Activated T-cell treated with anti-CD3 and anti-CD28 coated beads, Interleukin-2, amount 50 U/mL, for 48 hours (primary cell): ENCODE measurements around the gene LDLRAD2.
"Not testable (repeated sequence)": the region's sequence is repeated elsewhere in the genome, so short reads cannot be mapped to it uniquely, and the experiment has no call there.

Experiments used
- DNase-seq, 2 experiments: peaks; one replicate each; pipeline ENCODE4 v3.0.0-alpha.2; 2020

LDLRAD2 gene, protein sequence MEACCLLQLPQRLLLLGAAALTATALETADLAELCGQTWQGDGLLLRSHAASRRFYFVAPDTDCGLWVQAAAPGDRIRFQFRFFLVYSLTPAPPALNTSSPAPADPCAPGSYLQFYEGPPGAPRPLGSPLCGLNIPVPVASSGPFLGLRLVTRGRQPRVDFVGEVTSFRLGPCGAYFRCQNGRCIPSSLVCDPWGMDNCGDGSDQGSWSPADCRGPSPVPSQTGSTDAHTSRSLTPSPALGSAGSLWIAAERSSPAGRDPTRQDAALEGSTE

DNA sequence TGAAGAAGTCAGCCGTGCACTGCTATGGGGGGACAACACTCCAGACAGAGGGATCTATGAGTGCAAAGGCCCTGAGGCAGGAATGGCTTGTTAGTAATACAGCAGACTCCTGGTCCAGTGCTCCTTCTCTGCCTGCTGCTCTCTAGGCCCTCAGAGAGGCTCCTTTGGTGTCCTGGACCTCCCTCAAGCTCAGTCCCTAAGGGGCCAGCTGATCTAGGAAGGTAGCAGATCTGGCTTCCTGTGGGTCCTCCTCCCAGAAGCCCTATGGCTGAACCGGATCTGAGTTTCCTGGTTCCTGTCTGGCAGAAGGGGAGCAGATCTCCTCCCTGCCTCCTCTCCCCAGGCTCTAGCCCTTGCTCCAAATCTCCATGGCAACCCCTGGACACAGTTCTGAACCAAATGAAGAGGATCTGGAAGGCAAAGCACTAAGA is at the start of gene LDLRAD2:
Gene LDLRAD2, plus strand, starts transcription at position 391 of the 431 bp plus-strand sequence. CDS start 187 bp downstream, outside the sequence.
- no peak for DNase-seq

GRCh38 chr1:21763236-21763635 is 48.8 kb upstream of the LDLRAD2 start:
- no peak for DNase-seq

- DNase-seq = no peak
Measured at GRCh38 chr1:21763694-21764419, 48.2 kb upstream of the LDLRAD2 start.

- DNase-seq = peak; percentile 30 to 45
Measured at GRCh38 chr1:21764615-21765423, 47.2 kb upstream of the LDLRAD2 start.

DNA sequence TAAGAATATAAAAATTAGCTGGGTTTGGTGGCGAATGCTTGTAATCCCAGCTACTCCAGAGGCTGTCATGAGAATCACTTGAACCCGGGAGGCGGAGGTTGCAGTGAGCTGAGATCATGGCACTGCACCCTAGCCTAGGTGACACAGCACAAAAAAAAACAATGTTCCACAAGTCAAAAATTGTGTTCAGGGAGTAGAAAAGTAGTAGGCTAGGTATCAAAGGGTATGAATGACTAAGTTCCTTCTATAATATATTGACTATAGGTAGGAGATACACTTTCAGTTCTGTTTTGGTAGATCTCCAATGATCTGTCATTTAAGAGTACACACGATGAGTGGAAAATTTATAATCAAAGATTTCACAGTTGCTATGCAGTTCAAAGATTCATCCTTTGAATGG is 45.9 kb upstream of the LDLRAD2 start:
- DNase-seq = peak; percentile 20 to 25

- peak; percentile 9 to 10 for DNase-seq
Measured at GRCh38 chr1:21767106-21767505, 45.0 kb upstream of the LDLRAD2 start.

GRCh38 chr1:21770201-21770600 is 41.9 kb upstream of the LDLRAD2 start:
- DNase-seq = no peak

- peak in 1 of 2 experiments; percentile 8 for DNase-seq
Measured at GRCh38 chr1:21770602-21771001, 41.5 kb upstream of the LDLRAD2 start.

DNA sequence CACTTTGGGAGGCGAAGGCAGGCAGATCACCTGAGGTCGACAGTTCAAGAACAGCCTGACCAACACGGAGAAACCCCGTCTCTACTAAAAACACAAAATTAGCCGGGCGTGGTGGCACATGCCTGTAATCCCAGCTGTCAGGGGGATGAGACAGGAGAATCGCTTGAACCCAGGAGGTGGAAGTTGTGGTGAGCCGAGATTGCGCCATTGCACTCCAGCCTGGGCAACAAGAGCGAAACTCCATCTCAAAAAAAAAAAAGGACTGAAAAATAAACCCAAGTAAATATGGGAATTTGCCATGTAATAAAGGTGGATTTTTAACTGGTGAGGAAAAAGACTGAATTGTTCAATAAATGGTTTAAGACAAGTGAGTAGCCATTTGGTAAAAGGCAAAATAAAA is 40.4 kb upstream of the LDLRAD2 start:
- not testable (repeated sequence) for DNase-seq

- DNase-seq = no peak
Measured at GRCh38 chr1:21773585-21773984, 38.5 kb upstream of the LDLRAD2 start.

DNA sequence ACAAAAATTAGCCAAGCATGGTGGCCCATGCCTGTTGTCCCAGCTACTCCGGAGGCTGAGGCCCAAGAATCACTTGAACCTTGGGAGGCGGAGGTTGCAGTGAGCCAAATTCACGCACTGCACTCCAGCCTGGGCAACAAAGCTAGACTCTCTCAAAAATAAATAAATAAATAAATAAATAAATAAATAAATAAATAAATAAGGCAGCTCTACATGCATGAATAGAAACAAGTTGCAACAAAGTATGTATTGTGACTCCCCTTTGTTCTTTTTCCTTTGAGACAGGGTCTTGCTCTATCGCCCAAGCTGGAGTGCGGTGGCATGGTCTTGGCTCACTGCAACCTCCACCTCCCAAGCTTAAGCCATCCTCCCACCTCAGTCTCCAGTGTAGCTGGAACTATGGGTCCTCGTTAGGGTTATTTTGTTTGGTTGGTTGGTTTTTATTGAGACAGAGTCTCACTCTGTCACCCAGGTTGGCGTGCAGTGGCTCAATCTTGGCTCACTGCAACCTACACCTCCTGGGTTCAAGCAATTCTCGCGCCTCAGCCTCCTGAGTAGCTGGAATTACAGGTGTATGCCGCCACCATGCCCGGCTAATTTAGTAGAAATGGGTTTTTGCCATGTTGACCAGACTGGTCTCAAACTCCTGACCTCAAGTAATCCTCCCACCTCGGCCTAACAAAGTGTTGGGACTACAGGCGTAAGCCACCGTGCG is 37.1 kb upstream of the LDLRAD2 start:
- no peak for DNase-seq

DNA sequence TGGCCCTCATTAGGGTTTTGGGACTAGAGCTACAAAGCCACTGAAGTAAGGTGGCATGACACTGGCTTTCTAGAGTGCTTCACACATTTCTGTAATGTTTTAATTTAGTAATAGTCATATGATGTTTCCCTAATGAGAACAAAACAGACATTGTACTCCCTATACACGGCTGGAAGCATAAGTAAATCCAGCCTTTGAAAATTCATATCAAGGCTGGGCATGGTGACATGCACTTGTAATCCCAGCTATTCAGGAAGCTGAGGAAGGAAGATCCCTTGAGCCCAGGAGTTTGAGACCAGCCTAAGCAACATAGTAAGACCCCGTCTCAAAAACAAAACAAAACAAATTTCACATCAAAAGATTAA is 36.5 kb upstream of the LDLRAD2 start:
- no peak for DNase-seq

GRCh38 chr1:21775985-21776562 is 36.0 kb upstream of the LDLRAD2 start:
- DNase-seq = no peak

- not testable (repeated sequence) for DNase-seq
Measured at GRCh38 chr1:21776925-21777324, 35.1 kb upstream of the LDLRAD2 start.

GRCh38 chr1:21778405-21778727 is 33.7 kb upstream of the LDLRAD2 start:
- no peak for DNase-seq

GRCh38 chr1:21779613-21780521 is 32.2 kb upstream of the LDLRAD2 start:
- peak; percentile 48 to 56 for DNase-seq

- no peak for DNase-seq
Measured at GRCh38 chr1:21781815-21782348, 30.2 kb upstream of the LDLRAD2 start.

DNA sequence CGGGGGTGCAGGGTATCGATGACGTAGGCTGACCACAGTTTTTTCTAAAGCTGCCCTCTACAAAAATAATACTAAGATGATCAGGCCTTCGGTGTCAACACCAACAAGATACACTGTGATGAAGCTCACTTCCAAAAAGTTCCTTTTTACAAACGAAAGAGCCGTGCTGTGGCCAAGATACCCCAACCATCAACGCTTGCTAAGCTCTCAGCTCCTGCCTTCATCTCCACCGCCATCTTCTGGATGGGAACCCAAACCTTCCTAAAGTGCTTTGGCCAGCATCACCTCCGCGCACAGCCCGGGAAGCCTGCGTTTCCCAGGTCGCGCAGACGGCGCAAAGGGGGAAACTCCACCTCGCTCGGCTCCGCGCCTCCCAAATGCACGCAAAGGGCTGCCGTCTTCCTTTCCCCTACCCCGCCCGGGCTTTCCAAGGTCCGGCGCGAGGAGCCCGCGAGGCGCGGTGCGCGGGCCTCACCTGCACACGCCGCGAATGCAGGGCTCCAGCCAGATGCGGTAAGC is 29.7 kb upstream of the LDLRAD2 start:
- DNase-seq = peak; percentile 72 to 77

- peak; percentile 98 for DNase-seq
Measured at GRCh38 chr1:21782868-21783678, 29.0 kb upstream of the LDLRAD2 start, which contains the start of gene USP48. TSS of gene USP48 (minus strand) at chr1:21783149. CDS start at chr1:21782957, 192 bp downstream.
